ENCODE results near the gene TMEM145. TPM values are rescaled to one million over a fixed set of nuclear protein-coding genes. Genes with fewer than 3 reads are reported as not detected.

TMEM145 gene
- total and polyA plus RNA-seq, 10 of the 15 experiments (the other 5 are each of a cell fraction or from before 2014, with no cell fraction given) = 0.04 to 0.97 (median 0.16) TPM; not detected in 4

DNA sequence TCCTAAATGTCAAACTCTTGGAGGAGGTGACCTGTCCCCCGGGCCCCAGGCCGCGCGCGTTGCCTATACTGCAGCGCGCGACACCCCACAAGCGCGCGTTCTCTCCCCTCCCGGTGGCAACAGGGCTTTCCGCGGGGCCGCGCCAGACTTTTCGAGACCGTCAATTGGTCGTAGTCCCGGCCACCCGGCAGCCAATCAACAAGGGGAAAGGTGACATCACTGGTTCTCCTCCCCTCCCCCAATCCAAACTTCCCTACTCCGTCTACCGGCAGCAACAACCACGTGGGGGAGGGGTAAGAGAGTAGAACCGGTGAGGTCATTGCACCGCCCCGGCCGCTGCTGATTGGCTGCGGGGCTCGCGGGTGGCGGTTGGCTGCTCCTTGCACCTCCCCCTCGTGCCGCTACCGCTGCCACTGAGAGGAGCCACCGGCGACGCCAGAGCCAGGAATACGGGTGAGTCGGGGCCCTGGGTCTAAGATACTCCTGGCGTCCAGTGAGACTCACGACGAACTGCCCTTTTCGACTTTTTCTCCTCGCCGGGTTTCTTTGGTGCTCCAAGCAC is 44.9 kb upstream of the TMEM145 start (continued):
- TF ChIP-seq CEBPB (IDR thresholded peaks at IDR 0.05; ENCODE audit: borderline replicate concordance in 1 of 2, low read depth in 2 of 2, low read length in 2 of 2) = no peak
- peak; percentile 14; the same call in 1 of the 2 replicates for TF ChIP-seq RB1 (IDR thresholded peaks at IDR 0.05; ENCODE audit: borderline replicate concordance)
- peak; percentile 78 for TF ChIP-seq FOXK2 (IDR thresholded peaks at IDR 0.05)
- TF ChIP-seq, protein P1, sequence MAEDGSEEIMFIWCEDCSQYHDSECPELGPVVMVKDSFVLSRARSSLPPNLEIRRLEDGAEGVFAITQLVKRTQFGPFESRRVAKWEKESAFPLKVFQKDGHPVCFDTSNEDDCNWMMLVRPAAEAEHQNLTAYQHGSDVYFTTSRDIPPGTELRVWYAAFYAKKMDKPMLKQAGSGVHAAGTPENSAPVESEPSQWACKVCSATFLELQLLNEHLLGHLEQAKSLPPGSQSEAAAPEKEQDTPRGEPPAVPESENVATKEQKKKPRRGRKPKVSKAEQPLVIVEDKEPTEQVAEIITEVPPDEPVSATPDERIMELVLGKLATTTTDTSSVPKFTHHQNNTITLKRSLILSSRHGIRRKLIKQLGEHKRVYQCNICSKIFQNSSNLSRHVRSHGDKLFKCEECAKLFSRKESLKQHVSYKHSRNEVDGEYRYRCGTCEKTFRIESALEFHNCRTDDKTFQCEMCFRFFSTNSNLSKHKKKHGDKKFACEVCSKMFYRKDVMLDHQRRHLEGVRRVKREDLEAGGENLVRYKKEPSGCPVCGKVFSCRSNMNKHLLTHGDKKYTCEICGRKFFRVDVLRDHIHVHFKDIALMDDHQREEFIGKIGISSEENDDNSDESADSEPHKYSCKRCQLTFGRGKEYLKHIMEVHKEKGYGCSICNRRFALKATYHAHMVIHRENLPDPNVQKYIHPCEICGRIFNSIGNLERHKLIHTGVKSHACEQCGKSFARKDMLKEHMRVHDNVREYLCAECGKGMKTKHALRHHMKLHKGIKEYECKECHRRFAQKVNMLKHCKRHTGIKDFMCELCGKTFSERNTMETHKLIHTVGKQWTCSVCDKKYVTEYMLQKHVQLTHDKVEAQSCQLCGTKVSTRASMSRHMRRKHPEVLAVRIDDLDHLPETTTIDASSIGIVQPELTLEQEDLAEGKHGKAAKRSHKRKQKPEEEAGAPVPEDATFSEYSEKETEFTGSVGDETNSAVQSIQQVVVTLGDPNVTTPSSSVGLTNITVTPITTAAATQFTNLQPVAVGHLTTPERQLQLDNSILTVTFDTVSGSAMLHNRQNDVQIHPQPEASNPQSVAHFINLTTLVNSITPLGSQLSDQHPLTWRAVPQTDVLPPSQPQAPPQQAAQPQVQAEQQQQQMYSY (CRISPR knock-in tag; IDR thresholded peaks at IDR 0.05) = no peak
- TF ChIP-seq IKZF1 (conservative IDR thresholded peaks at IDR 0.05) = no peak
- TF ChIP-seq NR2C2 (IDR thresholded peaks at IDR 0.05; ENCODE audit: borderline replicate concordance, control insufficient read depth, insufficient read length, low read depth) = no peak
- peak; percentile 82 for TF ChIP-seq NBN (IDR thresholded peaks at IDR 0.05)
- TF ChIP-seq ZNF592 (IDR thresholded peaks at IDR 0.05) = no peak
- TF ChIP-seq MAX (IDR thresholded peaks at IDR 0.05; ENCODE audit: low read depth, low read length) = peak; percentile 54; the same call in 1 of the 2 replicates
- no peak for TF ChIP-seq TCF7 (IDR thresholded peaks at IDR 0.05; ENCODE audit: borderline replicate concordance)
- TF ChIP-seq POU2F2 (IDR thresholded peaks at IDR 0.05; ENCODE audit: borderline replicate concordance, low read depth, low read length) = no peak
- TF ChIP-seq STAT1 (conservative IDR thresholded peaks at IDR 0.05) = peak; percentile 85; the same call in 1 of the 2 replicates
- TF ChIP-seq TARDBP (IDR thresholded peaks at IDR 0.05; ENCODE audit: borderline replicate concordance) = no peak
- peak; percentile 51; the same call in 1 of the 2 replicates for TF ChIP-seq RUNX3 (IDR thresholded peaks at IDR 0.05; ENCODE audit: low read length)
- no peak for TF ChIP-seq NR2F1 (conservative IDR thresholded peaks at IDR 0.05)
- no peak for TF ChIP-seq ZBTB40 (IDR thresholded peaks at IDR 0.05; ENCODE audit: borderline replicate concordance)
- peak; percentile 72; the same call in 1 of the 2 replicates for TF ChIP-seq TBL1XR1 (IDR thresholded peaks at IDR 0.05; ENCODE audit: low read depth, low read length)

Measured in GM12878 (cell line).